HG03457 (cell line): Measurements from ENCODE around the gene DEXI.
"Not testable (repeated sequence)": the region's sequence is repeated elsewhere in the genome, so short reads cannot be mapped to it uniquely, and the experiment has no call there.

Source experiments
- ATAC-seq: cut with Tn5 transposase; IDR thresholded peaks from one replicate; pipeline ENCODE4 v1.9.1; 2021; ENCODE audit warnings: moderate number of reproducible peaks; ENCODE audit not compliant: unreplicated experiment

The DEXI gene

DNA sequence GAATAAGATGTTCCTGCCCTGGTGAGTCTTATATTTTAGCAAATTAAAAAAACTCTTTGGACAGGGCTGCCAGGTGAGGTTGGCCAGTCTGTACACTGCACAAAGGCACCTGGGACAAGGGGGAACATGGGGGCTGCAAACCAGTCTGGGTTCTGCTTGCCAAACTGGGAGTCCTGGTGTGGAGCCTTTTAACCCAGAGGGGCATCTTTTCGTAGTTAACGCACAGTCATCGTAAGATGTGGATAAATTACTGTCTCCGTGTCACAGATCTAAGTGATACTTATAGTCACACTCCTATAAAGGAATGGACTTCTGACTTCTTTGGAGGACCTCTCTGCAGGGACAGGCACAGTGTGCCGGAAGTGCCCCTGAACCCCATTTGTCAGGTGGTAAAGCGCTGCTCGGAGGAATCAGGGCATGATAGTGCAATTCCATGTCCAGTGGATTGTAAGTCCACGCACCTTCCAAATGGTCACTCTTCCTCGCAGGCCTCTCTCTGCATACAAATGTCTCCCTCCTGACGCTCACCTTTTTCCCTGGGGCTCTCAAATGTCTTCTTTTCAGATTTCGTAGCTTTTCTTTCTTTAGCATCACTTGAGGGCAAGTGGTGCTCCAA is 14.7 kb downstream of the DEXI start:
- ATAC-seq, result no peak

DNA sequence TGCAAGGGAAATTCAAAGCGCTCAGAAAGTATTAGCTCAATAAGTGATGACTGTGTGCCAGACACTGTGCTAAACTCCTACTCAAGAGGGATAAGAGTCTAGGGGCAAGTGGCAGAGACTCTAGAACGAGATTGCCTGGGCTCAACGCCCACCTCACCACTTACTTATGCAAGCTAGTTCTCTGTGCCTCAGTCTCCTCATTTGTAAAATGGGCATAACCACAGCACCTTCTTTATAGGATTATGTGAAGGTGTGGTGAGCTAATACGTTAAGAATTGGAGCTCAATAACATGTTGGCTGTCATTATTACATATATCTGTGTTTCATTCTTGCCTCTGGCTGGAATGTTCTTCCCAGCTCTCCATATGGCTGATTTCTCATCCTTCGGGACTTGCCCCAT is 15.4 kb downstream of the DEXI start:
- no peak for ATAC-seq

DNA sequence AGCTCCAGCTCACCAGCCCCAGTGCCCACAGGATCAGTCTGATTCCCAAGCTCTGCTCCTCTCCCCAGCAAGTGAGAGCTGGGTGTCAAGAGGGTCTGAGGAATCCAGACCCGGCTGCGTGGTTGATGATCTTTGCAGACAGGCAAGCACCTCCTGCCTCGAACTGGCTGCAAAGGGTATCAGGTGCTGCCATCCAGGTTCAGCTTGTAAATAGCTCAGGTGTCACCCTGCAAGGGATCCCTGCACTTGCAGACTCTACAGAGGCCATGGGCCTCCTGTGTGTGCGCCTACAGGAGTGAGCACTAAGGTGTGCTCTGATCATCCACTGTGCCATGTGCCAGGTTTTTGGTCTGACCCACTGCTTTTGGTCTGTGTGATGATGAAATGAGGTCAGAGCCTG is 16.2 kb downstream of the DEXI start:
- no peak for ATAC-seq

DNA sequence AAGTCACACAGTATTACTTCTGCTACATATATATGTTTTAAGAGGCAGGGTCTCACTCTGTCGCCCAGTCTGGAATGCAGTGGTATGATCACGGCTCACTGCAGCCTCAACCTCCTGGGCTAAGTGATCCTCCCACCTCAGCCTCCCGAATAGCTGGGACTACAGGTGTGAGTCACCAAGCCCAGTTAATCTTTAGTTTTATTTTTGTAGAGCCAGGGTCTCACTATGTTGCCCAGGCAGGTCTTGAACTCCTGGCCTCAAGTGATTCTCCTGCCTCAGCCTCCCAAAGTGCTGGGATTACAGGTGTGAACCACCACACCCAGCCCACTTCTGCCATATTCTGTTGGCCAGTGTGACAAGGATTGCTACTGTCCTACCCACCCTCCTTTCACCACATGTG is 17.0 kb downstream of the DEXI start:
- ATAC-seq, result not testable (repeated sequence)

DNA sequence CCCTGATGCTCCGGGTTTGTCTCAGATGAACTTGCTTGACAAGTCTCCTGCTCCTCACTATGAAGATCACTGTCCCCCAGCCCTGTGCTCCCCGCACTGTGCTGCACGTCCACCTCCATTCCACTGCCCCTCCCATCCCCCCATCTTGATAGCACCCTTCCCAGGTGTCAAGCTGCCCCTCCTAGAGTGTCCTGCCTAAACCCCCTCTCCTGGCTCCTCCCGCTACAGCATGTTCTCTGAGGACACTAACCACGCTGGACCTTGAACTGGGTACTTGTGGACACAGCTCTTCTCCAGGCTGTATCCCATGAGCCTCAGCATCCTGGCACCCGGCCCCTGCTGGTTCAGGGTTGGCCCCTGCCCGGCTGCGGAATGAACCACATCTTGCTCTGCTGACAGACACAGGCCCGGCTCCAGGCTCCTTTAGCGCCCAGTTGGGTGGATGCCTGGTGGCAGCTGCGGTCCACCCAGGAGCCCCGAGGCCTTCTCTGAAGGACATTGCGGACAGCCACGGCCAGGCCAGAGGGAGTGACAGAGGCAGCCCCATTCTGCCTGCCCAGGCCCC is 18.5 kb downstream of the DEXI start:
- ATAC-seq, result no peak

DNA sequence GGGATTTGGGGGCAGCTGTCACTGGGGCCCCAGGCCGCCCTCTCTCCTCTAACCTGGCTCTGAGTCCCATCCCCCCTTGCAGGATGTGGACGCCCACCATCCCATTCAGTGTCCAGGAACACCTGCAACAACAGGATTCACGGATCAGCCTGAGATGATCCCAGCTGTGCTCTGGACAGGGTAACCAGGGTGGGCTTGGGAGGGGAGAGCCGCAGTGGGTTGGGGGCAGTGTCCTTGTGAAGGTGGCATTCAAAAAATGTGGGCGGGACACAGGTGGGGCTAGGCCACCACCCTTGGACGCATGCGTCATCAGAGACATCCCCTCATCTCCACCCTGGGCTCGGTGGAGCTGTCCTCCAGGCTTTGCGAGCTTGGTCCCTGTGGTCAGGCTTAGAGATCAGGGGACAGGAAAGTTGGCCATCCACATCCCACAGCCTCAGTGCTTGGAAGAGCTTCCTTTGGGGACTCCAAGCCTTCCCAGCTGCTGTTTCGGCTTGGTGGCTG is 19.1 kb downstream of the DEXI start:
- no peak for ATAC-seq

DNA sequence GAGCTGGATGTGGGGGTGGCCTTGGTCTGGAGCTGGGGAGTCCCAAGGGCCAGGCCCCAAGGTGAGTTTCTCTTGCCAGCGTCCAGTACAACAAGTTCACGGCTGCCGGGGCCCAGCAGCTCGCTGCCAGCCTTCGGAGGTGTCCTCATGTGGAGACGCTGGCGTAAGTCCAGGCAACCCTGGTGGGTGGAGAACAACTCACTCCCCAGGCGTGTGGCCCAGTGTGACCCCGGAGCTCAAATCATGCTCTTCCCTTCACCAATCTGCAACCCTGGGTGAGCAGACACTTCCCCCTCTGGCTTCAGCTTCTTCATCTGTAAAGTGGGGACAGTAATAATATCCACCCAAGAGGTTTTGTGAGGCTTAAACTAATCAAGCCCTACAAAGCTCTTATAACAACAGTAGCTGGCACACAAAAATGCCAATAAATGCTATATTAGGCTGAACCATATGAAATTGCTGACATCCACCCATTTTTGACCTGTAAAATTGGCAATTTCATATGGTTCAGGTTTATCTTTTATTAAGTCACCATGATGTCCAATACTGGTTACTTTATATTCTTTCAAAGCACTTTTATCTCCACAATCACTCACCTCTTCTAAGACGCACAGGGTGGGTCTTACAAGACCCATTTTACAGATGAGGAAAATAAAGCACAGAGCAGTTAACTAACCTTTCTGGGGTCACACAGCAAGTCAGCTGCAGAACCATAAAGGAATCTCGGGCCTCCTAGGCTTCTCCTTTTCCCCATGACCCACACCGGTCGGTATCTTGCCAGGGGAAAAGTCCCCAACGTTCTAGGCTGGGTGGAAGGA is 19.7 kb downstream of the DEXI start:
- ATAC-seq, result no peak

DNA sequence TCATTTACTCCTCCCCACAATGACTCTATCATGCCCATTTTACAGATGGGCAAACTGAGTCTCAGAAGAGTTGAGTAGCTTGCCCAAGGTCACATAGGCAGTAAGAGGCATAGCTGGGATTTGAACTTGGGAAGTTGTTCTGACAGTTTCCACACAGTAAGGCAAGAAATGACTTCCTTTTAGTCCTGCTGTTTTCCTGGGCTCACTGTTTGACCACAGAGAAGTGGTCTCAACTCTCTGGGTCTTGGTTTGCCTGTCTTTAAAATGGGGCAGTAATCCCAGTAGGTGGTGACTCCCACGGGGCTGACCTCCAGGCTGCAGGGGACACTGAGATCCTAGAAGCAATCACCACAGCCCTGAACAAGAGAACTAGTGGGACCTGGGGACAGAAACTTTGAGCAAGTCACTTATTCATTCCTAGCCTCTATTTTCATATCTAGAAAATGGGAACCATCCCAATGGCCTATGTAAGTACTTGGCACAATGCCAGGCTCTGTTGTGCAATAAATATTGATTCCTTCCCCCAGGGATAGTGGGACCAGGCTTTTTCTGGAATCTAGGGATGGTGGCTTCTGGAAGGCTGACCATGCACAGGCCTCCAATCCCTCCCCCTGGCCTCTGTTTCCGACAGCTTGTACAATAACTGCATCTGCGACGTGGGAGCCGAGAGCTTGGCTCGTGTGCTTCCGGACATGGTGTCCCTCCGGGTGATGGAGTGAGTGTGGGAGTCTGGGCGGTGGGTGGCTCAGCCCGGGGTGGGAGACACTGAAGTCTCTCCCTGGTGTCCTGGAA is 20.5 kb downstream of the DEXI start:
- no peak for ATAC-seq

DNA sequence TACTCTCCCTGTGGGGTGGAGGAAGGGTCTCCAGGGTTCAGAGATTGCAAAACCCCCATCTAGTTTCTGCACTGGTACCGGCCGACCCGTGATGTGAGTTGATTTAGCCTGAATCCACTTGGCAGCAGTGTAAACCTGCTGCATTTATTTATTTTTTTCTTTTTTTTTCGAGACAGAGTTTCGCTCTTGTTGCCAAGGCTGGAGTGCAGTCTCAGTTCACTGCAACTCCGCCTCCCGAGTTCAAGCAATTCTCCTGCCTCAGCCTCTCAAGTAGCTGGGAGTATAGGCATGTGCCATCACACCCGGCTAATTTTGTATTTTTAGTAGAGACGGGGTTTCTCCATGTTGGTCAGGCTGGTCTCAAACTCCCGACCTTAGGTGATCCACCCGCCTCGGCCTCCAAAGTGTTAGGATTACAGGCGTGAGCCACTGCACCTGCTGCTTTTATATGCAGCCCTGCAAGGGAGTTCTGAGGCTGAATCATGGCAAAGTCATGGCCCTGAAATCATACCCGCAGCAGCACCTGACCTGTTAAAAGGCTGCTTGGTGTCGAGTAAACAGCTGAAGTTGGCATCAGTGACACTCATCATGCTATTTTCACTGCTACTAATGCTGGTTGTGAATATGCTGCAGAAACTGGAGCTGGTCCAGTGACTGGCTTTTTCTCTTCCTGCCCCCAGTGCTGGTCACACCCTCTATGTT is 21.4 kb downstream of the DEXI start:
- ATAC-seq, result no peak

DNA sequence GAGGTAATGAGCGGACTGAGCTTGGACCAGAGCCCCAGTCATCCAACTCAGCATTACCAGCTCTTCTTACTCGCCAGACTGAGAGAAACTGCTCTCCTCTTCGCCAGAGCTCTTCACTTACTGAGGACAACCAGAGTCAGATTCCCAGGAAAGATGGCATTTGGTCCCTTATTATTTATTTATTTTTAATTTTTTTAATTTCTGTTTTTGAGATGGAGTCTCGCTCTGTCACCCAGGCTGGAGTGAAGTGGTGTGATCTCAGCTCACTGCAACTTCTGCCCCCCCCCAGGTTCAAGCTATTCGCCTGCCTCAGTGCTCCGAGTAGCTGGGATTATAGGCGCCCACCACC is 23.3 kb downstream of the DEXI start:
- no peak for ATAC-seq

DNA sequence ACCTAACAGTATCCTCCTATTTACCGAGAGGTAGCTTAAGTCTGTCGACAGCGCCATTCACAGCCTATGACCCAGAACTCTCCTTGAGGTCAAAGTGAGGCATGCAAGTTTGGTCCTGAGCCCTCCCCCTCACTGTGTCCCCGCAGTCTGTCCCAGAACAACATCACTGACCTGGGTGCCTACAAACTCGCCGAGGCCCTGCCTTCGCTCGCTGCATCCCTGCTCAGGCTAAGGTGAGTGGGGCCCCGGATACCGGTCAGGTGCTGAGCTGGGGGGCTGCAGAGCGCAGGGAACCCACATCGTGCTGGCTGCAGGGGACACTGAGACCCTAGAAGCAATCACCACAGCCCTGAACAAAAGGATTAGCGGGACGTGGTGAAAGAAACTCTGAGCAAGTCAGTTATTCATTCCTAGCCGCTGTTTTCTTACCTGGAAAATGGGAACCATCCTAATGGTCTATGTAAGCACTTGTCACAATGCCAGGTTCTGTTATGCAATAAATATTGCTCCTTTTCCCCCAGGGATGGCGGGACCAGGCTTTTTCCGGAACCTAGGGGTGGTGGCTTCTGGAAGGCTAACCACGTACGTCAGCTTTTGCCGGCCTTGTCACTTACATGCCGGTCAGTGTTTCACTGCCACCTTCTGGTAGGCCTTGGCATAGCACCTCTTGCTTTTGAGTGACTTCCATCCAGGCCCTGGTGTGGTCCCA is 23.8 kb downstream of the DEXI start:
- no peak for ATAC-seq

DNA sequence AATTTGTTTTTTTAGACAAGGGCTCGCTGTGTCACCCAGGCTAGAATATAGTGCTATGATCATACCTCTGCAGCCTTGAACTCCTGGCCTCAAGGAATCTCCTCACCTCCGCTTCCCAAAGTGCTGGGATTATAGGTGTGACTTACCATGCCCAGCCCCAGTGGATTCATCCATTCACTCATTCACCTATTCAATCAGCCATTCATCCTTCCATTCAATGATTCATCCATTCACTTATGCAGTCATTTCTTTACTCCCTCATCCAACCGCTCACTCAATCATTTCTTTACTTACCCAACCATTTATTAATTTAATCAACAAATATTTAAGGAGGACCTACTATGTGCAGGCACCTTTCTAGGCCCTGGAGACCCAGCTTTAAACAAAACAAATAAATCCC is 25.7 kb downstream of the DEXI start:
- ATAC-seq, result no peak

DNA sequence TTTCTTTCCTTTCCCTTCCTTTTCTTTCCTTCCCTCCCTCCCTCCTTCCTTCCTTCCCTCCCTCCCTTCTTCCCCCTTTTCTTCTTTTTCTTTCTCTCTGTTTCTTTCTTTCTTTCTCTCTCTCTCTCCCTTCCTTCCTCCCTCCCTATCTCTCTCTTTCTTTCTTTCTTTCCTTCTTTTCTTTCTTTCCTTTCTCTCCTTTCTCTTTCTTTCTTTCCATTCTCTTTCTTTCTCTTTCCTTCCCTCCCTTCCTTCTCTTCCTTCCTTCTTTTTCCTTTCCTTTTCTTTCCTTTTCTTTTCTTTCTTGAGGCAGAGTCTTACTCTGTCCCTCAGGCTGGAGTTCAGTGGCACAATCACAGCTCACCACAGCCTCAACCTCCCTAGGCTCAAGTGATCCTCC is 31.0 kb downstream of the DEXI start:
- ATAC-seq, result no peak

DNA sequence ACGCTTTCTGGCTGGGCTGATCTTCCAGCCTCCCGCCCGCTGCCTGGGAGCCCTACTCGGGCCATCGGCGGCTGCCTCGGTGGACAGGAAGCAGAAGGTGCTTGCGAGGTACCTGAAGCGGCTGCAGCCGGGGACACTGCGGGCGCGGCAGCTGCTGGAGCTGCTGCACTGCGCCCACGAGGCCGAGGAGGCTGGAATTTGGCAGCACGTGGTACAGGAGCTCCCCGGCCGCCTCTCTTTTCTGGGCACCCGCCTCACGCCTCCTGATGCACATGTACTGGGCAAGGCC is 34.6 kb downstream of the DEXI start:
- ATAC-seq, result no peak

DNA sequence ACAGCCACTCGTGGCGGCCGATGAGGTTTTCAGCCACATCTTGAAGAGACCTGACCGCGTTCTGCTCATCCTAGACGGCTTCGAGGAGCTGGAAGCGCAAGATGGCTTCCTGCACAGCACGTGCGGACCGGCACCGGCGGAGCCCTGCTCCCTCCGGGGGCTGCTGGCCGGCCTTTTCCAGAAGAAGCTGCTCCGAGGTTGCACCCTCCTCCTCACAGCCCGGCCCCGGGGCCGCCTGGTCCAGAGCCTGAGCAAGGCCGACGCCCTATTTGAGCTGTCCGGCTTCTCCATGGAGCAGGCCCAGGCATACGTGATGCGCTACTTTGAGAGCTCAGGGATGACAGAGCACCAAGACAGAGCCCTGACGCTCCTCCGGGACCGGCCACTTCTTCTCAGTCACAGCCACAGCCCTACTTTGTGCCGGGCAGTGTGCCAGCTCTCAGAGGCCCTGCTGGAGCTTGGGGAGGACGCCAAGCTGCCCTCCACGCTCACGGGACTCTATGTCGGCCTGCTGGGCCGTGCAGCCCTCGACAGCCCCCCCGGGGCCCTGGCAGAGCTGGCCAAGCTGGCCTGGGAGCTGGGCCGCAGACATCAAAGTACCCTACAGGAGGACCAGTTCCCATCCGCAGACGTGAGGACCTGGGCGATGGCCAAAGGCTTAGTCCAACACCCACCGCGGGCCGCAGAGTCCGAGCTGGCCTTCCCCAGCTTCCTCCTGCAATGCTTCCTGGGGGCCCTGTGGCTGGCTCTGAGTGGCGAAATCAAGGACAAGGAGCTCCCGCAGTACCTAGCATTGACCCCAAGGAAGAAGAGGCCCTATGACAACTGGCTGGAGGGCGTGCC is 35.1 kb downstream of the DEXI start:
- no peak for ATAC-seq

DNA sequence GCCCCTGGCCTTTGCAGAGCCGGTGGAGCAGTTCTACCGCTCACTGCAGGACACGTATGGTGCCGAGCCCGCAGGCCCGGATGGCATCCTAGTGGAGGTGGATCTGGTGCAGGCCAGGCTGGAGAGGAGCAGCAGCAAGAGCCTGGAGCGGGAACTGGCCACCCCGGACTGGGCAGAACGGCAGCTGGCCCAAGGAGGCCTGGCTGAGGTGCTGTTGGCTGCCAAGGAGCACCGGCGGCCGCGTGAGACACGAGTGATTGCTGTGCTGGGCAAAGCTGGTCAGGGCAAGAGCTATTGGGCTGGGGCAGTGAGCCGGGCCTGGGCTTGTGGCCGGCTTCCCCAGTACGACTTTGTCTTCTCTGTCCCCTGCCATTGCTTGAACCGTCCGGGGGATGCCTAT is 35.8 kb downstream of the DEXI start:
- ATAC-seq, result no peak

DNA sequence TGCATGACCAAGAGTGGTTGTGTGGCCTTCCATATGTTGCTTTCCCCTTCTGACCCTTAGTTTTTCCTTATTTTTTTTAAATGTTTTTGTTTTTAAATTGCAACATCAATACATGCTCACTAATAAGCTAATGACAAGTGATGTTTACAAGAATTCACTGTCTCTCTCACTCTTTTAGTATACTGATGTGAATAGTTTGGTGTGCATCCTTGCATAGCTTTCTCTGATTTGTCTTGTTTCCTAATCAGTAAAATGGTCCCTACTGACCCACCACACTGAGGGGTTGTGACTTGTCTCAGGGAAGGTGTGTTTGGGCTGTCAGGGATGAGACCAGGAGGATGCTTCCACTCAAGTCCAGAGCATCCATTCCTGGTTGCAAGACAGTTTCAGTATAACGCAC is 39.3 kb downstream of the DEXI start:
- no peak for ATAC-seq

DNA sequence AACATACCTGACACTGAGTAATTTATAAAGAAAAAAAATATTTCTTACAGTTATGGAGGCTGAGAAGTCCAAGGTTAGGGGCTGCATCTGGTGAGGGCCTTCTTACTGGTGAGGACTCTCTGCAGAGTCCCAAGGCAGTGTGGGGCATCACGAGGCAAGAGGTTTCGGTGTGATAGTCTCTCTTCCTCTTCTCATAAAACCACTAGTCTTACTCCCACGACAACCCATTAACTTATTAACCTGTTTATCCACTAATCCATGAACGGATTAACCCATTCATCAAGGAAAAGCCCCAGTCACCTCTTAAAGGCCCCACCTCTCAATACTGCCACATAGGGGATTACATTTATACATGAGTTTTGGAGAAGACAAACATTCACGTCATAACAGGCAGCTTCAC is 45.1 kb downstream of the DEXI start:
- ATAC-seq, result no peak

DNA sequence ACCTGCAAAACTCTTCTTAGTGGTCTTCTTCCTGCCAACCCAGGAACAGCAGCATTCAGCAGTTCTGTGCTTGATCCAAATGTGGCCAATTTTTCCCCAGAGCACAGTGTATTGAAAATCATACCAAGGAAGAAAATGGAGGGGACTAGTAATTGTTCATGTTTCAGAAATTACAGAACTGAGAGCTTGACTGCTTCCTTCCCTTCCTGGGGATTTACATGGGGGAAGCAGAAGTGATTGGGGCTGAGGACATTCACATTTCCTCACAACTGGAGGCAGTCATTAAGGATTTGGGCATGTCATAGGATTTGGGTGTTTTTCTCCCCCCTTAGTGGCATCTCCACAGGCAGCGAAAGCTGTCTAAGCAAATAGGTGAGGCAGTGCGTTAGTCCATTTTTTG is 45.5 kb downstream of the DEXI start:
- no peak for ATAC-seq

DNA sequence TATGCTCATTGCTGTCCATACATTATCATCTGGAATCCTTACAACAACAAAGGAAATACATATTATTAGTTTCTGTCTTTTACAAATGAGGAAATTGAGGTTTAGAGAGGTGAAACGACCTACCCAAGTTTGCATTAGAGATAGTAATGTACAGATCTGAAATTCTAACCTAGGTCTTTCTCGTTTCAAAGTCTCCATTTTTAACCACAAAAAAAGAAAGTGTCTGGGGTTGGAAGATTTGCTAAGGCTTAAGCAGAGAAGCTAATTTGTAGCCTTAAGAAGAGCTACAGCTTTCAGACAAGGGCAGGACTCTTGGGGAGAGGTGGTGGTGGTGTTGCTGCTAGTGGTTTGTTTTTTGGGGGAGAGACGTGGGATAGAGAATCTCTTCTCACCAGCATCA is 46.1 kb downstream of the DEXI start:
- ATAC-seq, result no peak
